H9 (cell line): ENCODE results near the gene IPPK. TPM values are rescaled to one million over a fixed set of nuclear protein-coding genes. Genes with fewer than 3 reads are reported as not detected.

Source experiments
- DNase-seq: peaks from one replicate; pipeline ENCODE4 v3.0.0-alpha.2; 2017
- H2AFZ ChIP-seq: one replicate; pipeline ENCODE4 v1.6.1; 2013; ENCODE audit warnings: mild to moderate bottlenecking, low read length, control low read depth, moderate library complexity
- H2AK5ac ChIP-seq: 2 replicates; pipeline ENCODE4 v1.6.1; 2013; ENCODE audit warnings: low read length, control low read depth, mixed read lengths; ENCODE audit not compliant: insufficient read length
- H2BK120ac ChIP-seq: one replicate; pipeline ENCODE4 v1.6.1; 2013; ENCODE audit warnings: low read depth, mild to moderate bottlenecking, low read length, control low read depth, inconsistent platforms; ENCODE audit not compliant: poor library complexity, severe bottlenecking
- H2BK12ac ChIP-seq: 2 replicates; pipeline ENCODE4 v1.6.1; 2013; ENCODE audit warnings: low read length, control low read depth, mixed read lengths, low read depth; ENCODE audit not compliant: insufficient read length
- H2BK15ac ChIP-seq: 2 replicates; pipeline ENCODE4 v1.6.1; 2013; ENCODE audit warnings: low read depth, low read length, control low read depth
- H2BK20ac ChIP-seq: one replicate; pipeline ENCODE4 v1.6.1; 2013; ENCODE audit warnings: low read depth, mild to moderate bottlenecking, low read length, control low read depth, inconsistent platforms; ENCODE audit not compliant: poor library complexity, severe bottlenecking
- H2BK5ac ChIP-seq: 2 replicates; pipeline ENCODE4 v1.6.1; 2013; ENCODE audit warnings: low read length, control low read depth, mixed read lengths; ENCODE audit not compliant: insufficient read length
- H3K14ac ChIP-seq: 2 replicates; pipeline ENCODE4 v1.6.1; 2013; ENCODE audit warnings: low read length, control low read depth; ENCODE audit not compliant: insufficient read depth
- H3K18ac ChIP-seq: 2 replicates; pipeline ENCODE4 v1.6.1; 2013; ENCODE audit warnings: low read depth, mild to moderate bottlenecking, mixed read lengths, low read length, control low read depth; ENCODE audit not compliant: insufficient read length
- H3K23ac ChIP-seq: 2 replicates; pipeline ENCODE4 v1.6.1; 2013; ENCODE audit warnings: low read length, control low read depth, mixed read lengths, low read depth; ENCODE audit not compliant: insufficient read length
- H3K23me2 ChIP-seq: 2 replicates; pipeline ENCODE4 v1.6.1; 2013; ENCODE audit warnings: low read depth, mild to moderate bottlenecking, mixed read lengths, low read length, control low read depth; ENCODE audit not compliant: insufficient read length, poor library complexity, severe bottlenecking
- H3K27ac ChIP-seq: 2 replicates; pipeline ENCODE4 v1.5.1; 2013; ENCODE audit warnings: low read length, control low read depth, mixed read lengths, low read depth; ENCODE audit not compliant: insufficient read length
- H3K27me3 ChIP-seq: 2 replicates; pipeline ENCODE4 v1.6.1; 2013; ENCODE audit warnings: low read length, control low read depth, inconsistent platforms; ENCODE audit not compliant: insufficient read depth
- H3K4ac ChIP-seq: 2 replicates; pipeline ENCODE4 v1.6.1; 2013; ENCODE audit warnings: low read depth, mild to moderate bottlenecking, control low read depth, inconsistent platforms, low read length, moderate library complexity
- H3K4me1 ChIP-seq: 2 replicates; pipeline ENCODE4 v1.6.1; 2013; ENCODE audit warnings: low read length, control low read depth, inconsistent platforms; ENCODE audit not compliant: insufficient read depth
- H3K4me2 ChIP-seq: 2 replicates; pipeline ENCODE4 v1.6.1; 2013; ENCODE audit warnings: low read length, control low read depth, mixed read lengths; ENCODE audit not compliant: insufficient read length, insufficient read depth
- H3K56ac ChIP-seq: 2 replicates; pipeline ENCODE4 v1.6.1; 2013; ENCODE audit warnings: low read depth, mild to moderate bottlenecking, mixed read lengths, low read length, control low read depth; ENCODE audit not compliant: insufficient read length
- H3K79me1 ChIP-seq: 2 replicates; pipeline ENCODE4 v1.6.1; 2013; ENCODE audit warnings: low read depth, mild to moderate bottlenecking, moderate library complexity, low read length, control low read depth, inconsistent platforms; ENCODE audit not compliant: insufficient read depth, poor library complexity, severe bottlenecking
- H3K79me2 ChIP-seq: 2 replicates; pipeline ENCODE4 v1.6.1; 2013; ENCODE audit warnings: low read length, control low read depth, inconsistent platforms; ENCODE audit not compliant: insufficient read depth
- H3K9ac ChIP-seq: 2 replicates; pipeline ENCODE4 v1.6.1; 2013; ENCODE audit warnings: low read length, control low read depth, mixed read lengths; ENCODE audit not compliant: insufficient read length; ENCODE audit errors: extremely low read depth
- H3K9me3 ChIP-seq: one replicate; pipeline ENCODE4 v1.6.1; 2013; ENCODE audit warnings: low read depth, low read length, inconsistent platforms; ENCODE audit not compliant: control insufficient read depth
- H3T11ph ChIP-seq: one replicate; pipeline ENCODE4 v1.6.1; 2013; ENCODE audit warnings: mild to moderate bottlenecking, low read length, control low read depth, inconsistent platforms
- H4K20me1 ChIP-seq: one replicate; pipeline ENCODE4 v1.6.1; 2013; ENCODE audit not compliant: control insufficient read depth, insufficient read length, insufficient read depth
- H4K5ac ChIP-seq: 2 replicates; pipeline ENCODE4 v1.6.1; 2013; ENCODE audit warnings: low read depth, mild to moderate bottlenecking, mixed read lengths, low read length, control low read depth; ENCODE audit not compliant: insufficient read length
- H4K8ac ChIP-seq: replicated peaks from 2 replicates; pipeline ENCODE4 v1.6.1; 2013; ENCODE audit warnings: low read length, control low read depth, mixed read lengths, low read depth; ENCODE audit not compliant: insufficient read length
- H4K91ac ChIP-seq: 2 replicates; pipeline ENCODE4 v1.6.1; 2013; ENCODE audit warnings: low read depth, mild to moderate bottlenecking, moderate library complexity, mixed read lengths, low read length, control low read depth; ENCODE audit not compliant: insufficient read length
- H3K27ac Mint-ChIP-seq, 3 experiments: 2 replicates in 2 of 3; 3 replicates in 1 of 3; pipeline ENCODE4 v1.8.0; 2020 to 2021; ENCODE audit warnings: mixed read lengths in 3 of 3, mild to moderate bottlenecking in 1 of 3, moderate library complexity in 1 of 3
- H3K27me3 Mint-ChIP-seq: 2 replicates; pipeline ENCODE4 v1.8.0; 2021; ENCODE audit warnings: low read depth, mild to moderate bottlenecking, moderate library complexity, mixed read lengths
- H3K36me3 Mint-ChIP-seq, 3 experiments: 2 replicates in 2 of 3; 3 replicates in 1 of 3; pipeline ENCODE4 v1.8.0; 2020 to 2021; ENCODE audit warnings: low read depth in 3 of 3, mixed read lengths in 3 of 3; ENCODE audit not compliant: insufficient read depth in 1 of 3
- H3K4me1 Mint-ChIP-seq, 2 experiments: 2 replicates each; pipeline ENCODE4 v1.8.0; 2020; ENCODE audit warnings: mixed read lengths in 2 of 2
- H3K4me3 Mint-ChIP-seq, 2 experiments: 2 replicates in 1 of 2; 3 replicates in 1 of 2; pipeline ENCODE4 v1.8.0; 2020 to 2021; ENCODE audit warnings: mild to moderate bottlenecking in 2 of 2, mixed read lengths in 2 of 2, moderate library complexity in 1 of 2
- H3K9me3 Mint-ChIP-seq, 2 experiments: 2 replicates in 1 of 2; 3 replicates in 1 of 2; pipeline ENCODE4 v1.8.0; 2020; ENCODE audit warnings: mild to moderate bottlenecking in 2 of 2, mixed read lengths in 2 of 2, moderate library complexity in 1 of 2
- WGBS: extraction: QIAGEN DNeasy Blood & Tissue Kit; methylation state at CpG from one replicate; pipeline ENCODE4 v1.1.7; 2013; ENCODE audit warnings: missing lambda C conversion rate, low lambda C conversion rate, mixed read lengths; ENCODE audit not compliant: insufficient read length; ENCODE audit errors: extremely low coverage; 5-methylcytosine and 5-hydroxymethylcytosine counted together
- total RNA-seq: library from RNA; stranded (reverse); gene quantifications from 2 replicates; pipeline ENCODE4 v1.2.1, GENCODE V29; 2021
- TF ChIP-seq, protein P1 (sequence below): fragments of 200-600 bp; sonication (generic); conservative IDR thresholded peaks from 3 replicates; pipeline ENCODE4 v1.8.0; 2021; ENCODE audit warnings: antibody characterized with exemption, mild to moderate bottlenecking

IPPK gene
- total RNA-seq, 1 experiment from 2014 or later: 10.7 TPM

DNA sequence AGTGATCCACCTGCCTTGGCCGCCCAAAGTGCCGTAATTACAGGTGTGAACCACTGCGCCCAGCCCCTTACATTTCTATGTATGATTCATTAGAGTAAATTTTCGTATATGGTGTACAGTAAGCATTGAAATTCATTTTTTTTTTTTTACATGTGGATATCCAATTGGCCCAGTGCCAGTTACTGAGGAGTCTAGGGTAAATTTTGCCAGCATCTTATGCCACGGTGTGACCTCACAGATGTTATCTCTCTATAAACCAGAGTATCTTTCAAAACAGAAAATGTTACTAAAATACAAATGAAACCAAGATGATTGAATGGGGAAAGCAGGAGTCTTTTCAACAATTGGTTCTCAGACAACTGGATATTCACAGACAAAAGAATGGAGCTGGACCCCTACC lies 64.7 kb downstream of the IPPK start:
- peaks cover 0 to 7% of the 10 kb centered on the region in 2 experiments; a peak in 2 of 4 replicates for H3K4me1 Mint-ChIP-seq
- H3K4me3 Mint-ChIP-seq: no peak overlapping the region
- DNase-seq: no peak
- Histone ChIP-seq H3K14ac (no peak overlapping the region), H3K27ac (no peak overlapping the region), H4K91ac (no peak overlapping the region), H4K20me1 (no peaks in the 10 kb centered on the region), H3K4me2 (no peak overlapping the region), H3K18ac (no peak overlapping the region), H4K5ac (no peak overlapping the region), H2BK120ac (no peak overlapping the region), H2BK20ac (no peak overlapping the region), H4K8ac (no peak overlapping the region), H3K9me3 (no peaks in the 10 kb centered on the region), H3K23me2 (no peaks in the 10 kb centered on the region), H3K56ac (no peak overlapping the region), H2BK15ac (no peak overlapping the region), H3K79me1 (no peaks in the 10 kb centered on the region), H2AK5ac (no peak overlapping the region), H2AFZ (no peak overlapping the region), H3K4ac (no peak overlapping the region), H2BK12ac (no peak overlapping the region), H3K27me3 (no peaks in the 10 kb centered on the region), H3K9ac (no peak overlapping the region), H3K4me1 (no peaks in the 10 kb centered on the region), H3T11ph (no peak overlapping the region), H3K23ac (no peak overlapping the region), H3K79me2 (no peaks in the 10 kb centered on the region), H2BK5ac (no peak overlapping the region)
- no peak overlapping the region for H3K27ac Mint-ChIP-seq
- peaks cover 14 to 21% of the 10 kb centered on the region in 2 experiments; a peak in 4 of 5 replicates for H3K9me3 Mint-ChIP-seq
- H3K27me3 Mint-ChIP-seq: peaks cover 2% of the 10 kb centered on the region; the same call in 1 of the 2 replicates
- TF ChIP-seq, protein P1, sequence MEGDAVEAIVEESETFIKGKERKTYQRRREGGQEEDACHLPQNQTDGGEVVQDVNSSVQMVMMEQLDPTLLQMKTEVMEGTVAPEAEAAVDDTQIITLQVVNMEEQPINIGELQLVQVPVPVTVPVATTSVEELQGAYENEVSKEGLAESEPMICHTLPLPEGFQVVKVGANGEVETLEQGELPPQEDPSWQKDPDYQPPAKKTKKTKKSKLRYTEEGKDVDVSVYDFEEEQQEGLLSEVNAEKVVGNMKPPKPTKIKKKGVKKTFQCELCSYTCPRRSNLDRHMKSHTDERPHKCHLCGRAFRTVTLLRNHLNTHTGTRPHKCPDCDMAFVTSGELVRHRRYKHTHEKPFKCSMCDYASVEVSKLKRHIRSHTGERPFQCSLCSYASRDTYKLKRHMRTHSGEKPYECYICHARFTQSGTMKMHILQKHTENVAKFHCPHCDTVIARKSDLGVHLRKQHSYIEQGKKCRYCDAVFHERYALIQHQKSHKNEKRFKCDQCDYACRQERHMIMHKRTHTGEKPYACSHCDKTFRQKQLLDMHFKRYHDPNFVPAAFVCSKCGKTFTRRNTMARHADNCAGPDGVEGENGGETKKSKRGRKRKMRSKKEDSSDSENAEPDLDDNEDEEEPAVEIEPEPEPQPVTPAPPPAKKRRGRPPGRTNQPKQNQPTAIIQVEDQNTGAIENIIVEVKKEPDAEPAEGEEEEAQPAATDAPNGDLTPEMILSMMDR: no peak
- no CpG with 5 or more reads among the region's 5 CpGs for WGBS
- H3K36me3 Mint-ChIP-seq: peaks cover 2 to 9% (median 5%) of the 10 kb centered on the region in 3 experiments; a peak in 5 of 7 replicates
